Hypothalamus (tissue), 51 donors: ENCODE results near the gene SHC4.
A peak's percentile ranks its signal among the peaks of the same experiment; 100 is the strongest.
"Not testable (repeated sequence)": the region's sequence is repeated elsewhere in the genome, so short reads cannot be mapped to it uniquely, and the experiment has no call there.

Experiments
- DNase-seq, 51 donors: peaks; one replicate each; lab custom pipeline; 2025; lab: John Stamatoyannopoulos, UW

Gene SHC4

GRCh38 chr15:48963524-48964113 is at the start of gene SHC4:
TSS of gene SHC4 (minus strand) at chr15:48963919. CDS start at chr15:48963015, 904 bp downstream.
- DNase-seq, result peak in 46 of 51 donors; percentile 7 to 91 (median 48)

- DNase-seq, result no peak
These were observed 35.6 kb upstream of the SHC4 start for GRCh38 chr15:48999314-48999713.

GRCh38 chr15:48996276-48996675 is 32.6 kb upstream of the SHC4 start:
- no peak for DNase-seq

GRCh38 chr15:48993380-48993779 is 29.7 kb upstream of the SHC4 start:
- no peak for DNase-seq

GRCh38 chr15:48992545-48992944 is 28.8 kb upstream of the SHC4 start:
- no peak for DNase-seq

GRCh38 chr15:48992096-48992495 is 28.4 kb upstream of the SHC4 start:
- DNase-seq, result peak in 7 of 51 donors; percentile 5 to 25 (median 18)

GRCh38 chr15:48989170-48989569 is 25.5 kb upstream of the SHC4 start:
- no peak for DNase-seq

GRCh38 chr15:48987142-48987541 is 23.4 kb upstream of the SHC4 start:
- no peak for DNase-seq

GRCh38 chr15:48986240-48986639 is 22.5 kb upstream of the SHC4 start:
- no peak for DNase-seq

- no peak for DNase-seq
These were observed 21.8 kb upstream of the SHC4 start for GRCh38 chr15:48985516-48985915.

GRCh38 chr15:48984811-48985352 is 21.2 kb upstream of the SHC4 start:
- no peak for DNase-seq

GRCh38 chr15:48984021-48984710 is 20.4 kb upstream of the SHC4 start:
- no peak for DNase-seq

- DNase-seq, result no peak
These were observed 19.6 kb upstream of the SHC4 start for GRCh38 chr15:48983300-48983699.

- DNase-seq, result no peak
These were observed 18.2 kb upstream of the SHC4 start for GRCh38 chr15:48981941-48982340.

GRCh38 chr15:48978638-48979037 is 14.9 kb upstream of the SHC4 start:
- no peak for DNase-seq

- DNase-seq, result peak in 23 of 51 donors; percentile 26 to 80 (median 56)
These were observed 12.8 kb upstream of the SHC4 start for GRCh38 chr15:48976444-48977088.

- DNase-seq, result peak; percentile 56 to 97 (median 89)
These were observed 12.0 kb upstream of the SHC4 start for GRCh38 chr15:48975472-48976419.

GRCh38 chr15:48974882-48975281 is 11.2 kb upstream of the SHC4 start:
- DNase-seq, result peak in 3 of 51 donors; percentile 1 to 9 (median 5)

GRCh38 chr15:48972750-48973503 is 9.2 kb upstream of the SHC4 start:
- no peak for DNase-seq

GRCh38 chr15:48970926-48971325 is 7.2 kb upstream of the SHC4 start:
- DNase-seq, result not testable (repeated sequence)
